ENCODE data around the gene R3HCC1L. TPM values are rescaled to one million over a fixed set of nuclear protein-coding genes. Genes with fewer than 3 reads are reported as not detected.

Gene R3HCC1L
- total RNA-seq, 4 donors from 2014 or later: 17.7 to 27.3 (median 25.3) TPM

DNA sequence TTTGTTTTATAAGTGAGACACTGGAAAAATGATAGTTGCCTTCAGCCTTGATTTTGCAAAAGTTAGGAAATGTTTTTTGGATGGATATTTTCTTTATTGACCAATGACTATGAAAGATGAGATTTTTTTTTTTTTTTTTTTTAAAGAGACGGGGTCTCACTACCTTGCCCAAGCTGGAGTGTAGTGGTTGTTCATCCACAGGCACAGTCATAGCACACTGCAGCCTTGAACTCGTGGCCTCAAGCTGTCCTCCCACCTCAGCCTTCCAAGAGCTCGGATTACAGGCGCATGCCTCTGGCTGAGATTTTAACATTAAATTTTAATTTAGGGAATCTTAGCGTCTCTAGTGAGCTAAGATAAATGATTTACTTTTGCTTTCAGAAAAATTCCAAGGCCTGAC, 67.3 kb downstream of the R3HCC1L start:
- TF ChIP-seq POLR2A (IDR thresholded peaks at IDR 0.05): no peak
- no peak for TF ChIP-seq EP300 (IDR thresholded peaks at IDR 0.05; ENCODE audit: low read depth)
- no peak for TF ChIP-seq POLR2AphosphoS5 (IDR thresholded peaks at IDR 0.05)
- TF ChIP-seq, protein P1, sequence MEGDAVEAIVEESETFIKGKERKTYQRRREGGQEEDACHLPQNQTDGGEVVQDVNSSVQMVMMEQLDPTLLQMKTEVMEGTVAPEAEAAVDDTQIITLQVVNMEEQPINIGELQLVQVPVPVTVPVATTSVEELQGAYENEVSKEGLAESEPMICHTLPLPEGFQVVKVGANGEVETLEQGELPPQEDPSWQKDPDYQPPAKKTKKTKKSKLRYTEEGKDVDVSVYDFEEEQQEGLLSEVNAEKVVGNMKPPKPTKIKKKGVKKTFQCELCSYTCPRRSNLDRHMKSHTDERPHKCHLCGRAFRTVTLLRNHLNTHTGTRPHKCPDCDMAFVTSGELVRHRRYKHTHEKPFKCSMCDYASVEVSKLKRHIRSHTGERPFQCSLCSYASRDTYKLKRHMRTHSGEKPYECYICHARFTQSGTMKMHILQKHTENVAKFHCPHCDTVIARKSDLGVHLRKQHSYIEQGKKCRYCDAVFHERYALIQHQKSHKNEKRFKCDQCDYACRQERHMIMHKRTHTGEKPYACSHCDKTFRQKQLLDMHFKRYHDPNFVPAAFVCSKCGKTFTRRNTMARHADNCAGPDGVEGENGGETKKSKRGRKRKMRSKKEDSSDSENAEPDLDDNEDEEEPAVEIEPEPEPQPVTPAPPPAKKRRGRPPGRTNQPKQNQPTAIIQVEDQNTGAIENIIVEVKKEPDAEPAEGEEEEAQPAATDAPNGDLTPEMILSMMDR (IDR thresholded peaks at IDR 0.05): no peak
- in situ Hi-C loops (cut with MboI; ENCODE audit: low pct_ligation_motif_present in 1 of 4, low pct_unique_long_range_greater_than_20kb in 1 of 4, low sequenced_read_pairs in 3 of 4) (no loop called here), intact Hi-C loops (cut with DNase I; ENCODE audit: low total_unique reads) (no loop called here)
- Histone ChIP-seq H3K9me3 (no peaks in the 10 kb centered on the region), H3K4me3 (no peak overlapping the region), H3K36me3 (no peaks in the 10 kb centered on the region), H3K27me3 (no peaks in the 10 kb centered on the region), H3K4me1 (peaks cover 0 to 3% (median 1%) of the 10 kb centered on the region in 4 donors), H3K27ac (no peak overlapping the region)
- 95 to 100% methylated on average over 2 to 5 of the region's 5 CpGs for WGBS, 2 donors (ENCODE audit: low coverage in 1 of 2)
- DNase-seq: no peak

DNA sequence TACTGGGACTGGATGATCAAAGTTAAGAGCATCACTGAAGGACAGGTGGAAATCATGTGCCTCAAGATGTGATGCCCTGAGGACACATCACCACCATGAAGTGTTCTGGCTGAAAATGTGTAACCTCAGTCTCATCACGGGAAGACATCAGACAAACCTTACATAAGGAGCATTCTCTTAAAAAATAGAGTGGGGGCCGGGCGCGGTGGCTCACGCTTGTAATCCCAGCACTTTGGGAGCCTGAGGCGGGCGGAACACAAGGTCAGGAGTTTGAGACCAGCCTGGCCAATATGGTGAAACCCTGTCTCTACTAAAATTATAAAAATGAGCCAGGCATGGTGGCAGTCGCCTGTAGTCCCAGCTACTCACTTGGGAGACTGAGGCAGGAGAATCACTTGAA, 67.9 kb downstream of the R3HCC1L start:
- no peaks in the 10 kb centered on the region for H3K27me3 ChIP-seq
- in situ Hi-C loops (cut with MboI; ENCODE audit: low pct_ligation_motif_present in 1 of 4, low pct_unique_long_range_greater_than_20kb in 1 of 4, low sequenced_read_pairs in 3 of 4) (no loop called here), intact Hi-C loops (cut with DNase I; ENCODE audit: low total_unique reads) (no loop called here)
- H3K4me3 ChIP-seq: no peak overlapping the region
- no peak overlapping the region for H3K27ac ChIP-seq
- WGBS, 2 donors (ENCODE audit: low coverage in 1 of 2): 95 to 97% methylated on average over 6 to 8 of the region's 8 CpGs
- no peaks in the 10 kb centered on the region for H3K36me3 ChIP-seq
- no peaks in the 10 kb centered on the region for H3K4me1 ChIP-seq
- TF ChIP-seq POLR2A (IDR thresholded peaks at IDR 0.05): no peak
- TF ChIP-seq, protein P1 (IDR thresholded peaks at IDR 0.05): no peak
- TF ChIP-seq POLR2AphosphoS5 (IDR thresholded peaks at IDR 0.05): no peak
- TF ChIP-seq EP300 (IDR thresholded peaks at IDR 0.05; ENCODE audit: low read depth): no peak
- no peaks in the 10 kb centered on the region for H3K9me3 ChIP-seq
- DNase-seq: no peak

GRCh38 chr10:98205351-98205750, 70.9 kb downstream of the R3HCC1L start:
- TF ChIP-seq, protein P1 (IDR thresholded peaks at IDR 0.05): no peak
- no peak for TF ChIP-seq POLR2AphosphoS5 (IDR thresholded peaks at IDR 0.05)
- no peak for TF ChIP-seq EP300 (IDR thresholded peaks at IDR 0.05; ENCODE audit: low read depth)
- TF ChIP-seq POLR2A (IDR thresholded peaks at IDR 0.05): no peak
- Histone ChIP-seq H3K27me3 (no peaks in the 10 kb centered on the region), H3K27ac (no peak overlapping the region), H3K4me3 (no peak overlapping the region), H3K36me3 (peaks cover 0 to 9% (median 0%) of the 10 kb centered on the region in 4 donors), H3K4me1 (peaks cover 0 to 7% (median 0%) of the 10 kb centered on the region in 4 donors), H3K9me3 (no peaks in the 10 kb centered on the region)
- DNase-seq: no peak
- in situ Hi-C loops (cut with MboI; ENCODE audit: low pct_ligation_motif_present in 1 of 4, low pct_unique_long_range_greater_than_20kb in 1 of 4, low sequenced_read_pairs in 3 of 4) (no loop called here), intact Hi-C loops (cut with DNase I; ENCODE audit: low total_unique reads) (no loop called here)
- 93 to 100% methylated on average over 2 of the region's 2 CpGs for WGBS, 2 donors (ENCODE audit: low coverage in 1 of 2)

GRCh38 chr10:98208925-98209324, 74.5 kb downstream of the R3HCC1L start:
- H3K27ac ChIP-seq: no peak overlapping the region
- intact Hi-C loops (cut with DNase I; ENCODE audit: low total_unique reads): no loop called here
- no peak overlapping the region for H3K4me3 ChIP-seq
- H3K9me3 ChIP-seq: no peaks in the 10 kb centered on the region
- H3K4me1 ChIP-seq: peaks cover 0 to 7% (median 0%) of the 10 kb centered on the region in 4 donors
- in situ Hi-C loops (cut with MboI; ENCODE audit: low pct_ligation_motif_present in 1 of 4, low pct_unique_long_range_greater_than_20kb in 1 of 4, low sequenced_read_pairs in 3 of 4): no loop called here
- 92 to 94% methylated on average over 2 of the region's 2 CpGs for WGBS, 2 donors (ENCODE audit: low coverage in 1 of 2)
- no peaks in the 10 kb centered on the region for H3K27me3 ChIP-seq
- no peak for DNase-seq
- H3K36me3 ChIP-seq: peaks cover 0 to 9% (median 0%) of the 10 kb centered on the region in 4 donors
- TF ChIP-seq, protein P1 (IDR thresholded peaks at IDR 0.05): no peak
- no peak for TF ChIP-seq EP300 (IDR thresholded peaks at IDR 0.05; ENCODE audit: low read depth)
- TF ChIP-seq POLR2A (IDR thresholded peaks at IDR 0.05): no peak
- no peak for TF ChIP-seq POLR2AphosphoS5 (IDR thresholded peaks at IDR 0.05)
